Right lobe of liver (tissue), 4 donors: Measurements from ENCODE around the gene POLR1G.

ENCODE experiments used
- CTCF ChIP-seq, 4 donors: fragments of 200-600 bp in 3 of 4; fragments of 450-650 bp in 1 of 4; IDR thresholded peaks; one replicate each; pipeline versions ENCODE4 v1.5.1 to v1.8.0; 2016 to 2022; ENCODE audit warnings: antibody characterized with exemption in 4 of 4, mild to moderate bottlenecking in 2 of 4
- POLR2A ChIP-seq: fragments of 450-650 bp; IDR thresholded peaks from one replicate; pipeline ENCODE4 v1.6.1; 2017; ENCODE audit warnings: antibody characterized with exemption, mild to moderate bottlenecking
- donor health status: DM: no; HTN: no; CAD: no.
- donor health status: DM: no; HTN: no; CAD: no.
- donor health status: DM: no; HTN: yes; CAD: no.

- TF ChIP-seq CTCF (IDR thresholded peaks at IDR 0.05) (no peak), POLR2A (no peak)
Measured at GRCh38 chr19:45391871-45392665, 14.4 kb upstream of the POLR1G start.
